Spleen (tissue), 13 donors: ENCODE data around the gene FAM25A. TPM values are rescaled to one million over a fixed set of nuclear protein-coding genes. Genes with fewer than 3 reads are reported as not detected.
A peak's percentile ranks its signal among the peaks of the same experiment; 100 is the strongest.
"Not testable (repeated sequence)": the region's sequence is repeated elsewhere in the genome, so short reads cannot be mapped to it uniquely, and the experiment has no call there.

ENCODE experiments used
- DNase-seq: peaks from one replicate; pipeline ENCODE4 v3.0.0-alpha.2; 2020
- H3K27ac ChIP-seq, 8 donors: fragments of 200-600 bp; sonication (generic) in 7 of 8; 1 replicate in 4 of 8; 2 replicates in 4 of 8; pipeline versions ENCODE4 v1.5.0 to v1.8.0; 2016 to 2021; ENCODE audit warnings: inconsistent platforms in 4 of 8, mild to moderate bottlenecking in 4 of 8, moderate library complexity in 1 of 8
- H3K27me3 ChIP-seq, 7 donors: fragments of 200-600 bp; sonication (generic) in 6 of 7; replicated peaks in 1 of 7; 1 replicate in 4 of 7; 2 replicates in 3 of 7; pipeline versions ENCODE4 v1.5.0 to v1.8.0; 2016 to 2021; ENCODE audit warnings: inconsistent platforms in 3 of 7, mild to moderate bottlenecking in 1 of 7
- H3K36me3 ChIP-seq, 6 donors: fragments of 200-600 bp; sonication (generic) in 5 of 6; 1 replicate in 4 of 6; 2 replicates in 2 of 6; pipeline versions ENCODE4 v1.5.0 to v1.8.0; 2016 to 2021; ENCODE audit warnings: inconsistent platforms in 2 of 6
- H3K4me1 ChIP-seq, 6 donors: fragments of 200-600 bp; sonication (generic) in 5 of 6; 1 replicate in 3 of 6; 2 replicates in 3 of 6; pipeline versions ENCODE4 v1.5.0 to v1.8.0; 2016 to 2021; ENCODE audit warnings: inconsistent platforms in 3 of 6
- H3K4me3 ChIP-seq, 8 donors: fragments of 200-600 bp; sonication (generic) in 7 of 8; 1 replicate in 4 of 8; 2 replicates in 4 of 8; pipeline versions ENCODE4 v1.5.0 to v1.8.0; 2016 to 2021; ENCODE audit warnings: inconsistent platforms in 4 of 8, mild to moderate bottlenecking in 4 of 8, moderate library complexity in 2 of 8
- H3K9me3 ChIP-seq, 8 donors: fragments of 200-600 bp; sonication (generic) in 7 of 8; 1 replicate in 4 of 8; 2 replicates in 4 of 8; pipeline versions ENCODE4 v1.5.0 to v1.8.0; 2016 to 2021; ENCODE audit warnings: inconsistent platforms in 4 of 8
- CTCF ChIP-seq, 11 experiments: fragments of 200-600 bp in 7 of 11; fragments of 450-650 bp in 4 of 11; sonication (generic) in 4 of 11; IDR thresholded peaks in 8 of 11; conservative IDR thresholded peaks in 3 of 11; 1 replicate in 7 of 11; 2 replicates in 4 of 11; pipeline versions ENCODE4 v1.4.0 to v1.8.0; 2016 to 2021; ENCODE audit warnings: antibody characterized with exemption in 11 of 11, inconsistent platforms in 4 of 11, mild to moderate bottlenecking in 1 of 11
- POLR2A ChIP-seq, 3 donors: fragments of 450-650 bp; IDR thresholded peaks; one replicate each; pipeline ENCODE4 v1.5.1; 2017; ENCODE audit warnings: antibody characterized with exemption in 3 of 3, mild to moderate bottlenecking in 1 of 3
- POLR2AphosphoS5 ChIP-seq, 3 donors: sonication (generic); formaldehyde crosslinking; IDR thresholded peaks; one replicate each; pipeline ENCODE4 v1.5.1; 2017; ENCODE audit warnings: antibody characterized with exemption in 3 of 3
- WGBS, 5 donors: extraction: QIAGEN DNeasy Blood & Tissue Kit in 3 of 5; methylation state at CpG; one replicate each; pipeline versions ENCODE4 v1.1.5 to v1.1.7; 2013 to 2018; 5-methylcytosine and 5-hydroxymethylcytosine counted together
- intact Hi-C: fragments of 100-400 bp; cut with DNase I; formaldehyde crosslinking; loops from one replicate; pipeline ENCODE4 v1.15.0; 2023; ENCODE audit warnings: low total_unique reads
- long read RNA-seq, 2 donors: transcript quantifications; one replicate each; lab custom pipeline, GENCODE V29; 2026
- polyA plus RNA-seq, 3 donors: library from polyadenylated mRNA; stranded (reverse); fragments of 200-250 nt; gene quantifications; one replicate each; pipeline ENCODE4 v1.2.1, GENCODE V29; 2013
- total RNA-seq, 7 donors: library from RNA; depleted of rRNA in 3 of 7; stranded (reverse); fragments of >200 nt in 3 of 7; fragmentation: NEBNext Ultra II Directional in 4 of 7; extraction: Animal tissue kit (Norgen Biotek cat#: 25700) in 4 of 7; gene quantifications; one replicate each; pipeline versions ENCODE4 v1.1.0 to v1.2.1, GENCODE V29; 2016 to 2021
- donor health status: healthy with polysubstance abuse.
- donor health status: DM: no; HTN: no; CAD: no; lungs with moderate emphysema.
- donor health status: DM: no; HTN: no; CAD: no.
- donor health status: Bipolar disorder and iron deficiency.
- donor health status: healthy.
- donor health status: DM: no; HTN: no; CAD: no.
- donor health status: DM: yes; HTN: yes; CAD: no.

The FAM25A gene
- total RNA-seq = not detected
- not detected for polyA plus RNA-seq
- long read RNA-seq, donor 1 = 0 reads
- long read RNA-seq, donor 2 = 0 reads

GRCh38 chr10:87020056-87020455, at the start of gene FAM25A:
Gene FAM25A, plus strand, starts transcription at chr10:87020294. Its CDS starts 31 bp downstream, at chr10:87020325.
- 82 to 93% (median 90%) methylated on average over 2 to 9 of the region's 9 CpGs for WGBS, 5 donors
- H3K36me3 ChIP-seq, H3K4me3 ChIP-seq, DNase-seq, H3K9me3 ChIP-seq, H3K27ac ChIP-seq, H3K27me3 ChIP-seq, H3K4me1 ChIP-seq, intact Hi-C loops: not testable (repeated sequence)

- no peak for DNase-seq
- TF ChIP-seq POLR2A (IDR thresholded peaks at IDR 0.05) = peak in 2 of 3 donors; percentile 31 to 39
- no peak for TF ChIP-seq POLR2AphosphoS5 (IDR thresholded peaks at IDR 0.05)
- 0 to 2% (median 0%) methylated on average over 3 to 20 of the region's 20 CpGs for WGBS, 5 donors
- Histone ChIP-seq H3K9me3 (no peaks in the 10 kb centered on the region), H3K4me1 (peaks cover 24 to 63% (median 57%) of the 10 kb centered on the region in 6 donors), H3K27me3 (peaks cover 0 to 50% (median 6%) of the 10 kb centered on the region in 7 donors), H3K4me3 (peak overlapping the region; percentile 40 to 74 (median 46)), H3K36me3 (no peaks in the 10 kb centered on the region), H3K27ac (peak overlapping the region; percentile 49 to 93 (median 88))
- intact Hi-C loops = no loop called here
These were observed 49.2 kb upstream of the FAM25A start for GRCh38 chr10:86970982-86971231.

GRCh38 chr10:86971232-86971991, 48.7 kb upstream of the FAM25A start:
- TF ChIP-seq POLR2A (IDR thresholded peaks at IDR 0.05) = peak in 1 of 3 donors; percentile 21
- peak in 3 of 11 experiments; percentile 2 to 10 (median 7) for TF ChIP-seq CTCF (IDR thresholded peaks at IDR 0.05 in 8 of 11, conservative IDR thresholded peaks at IDR 0.05 in 3 of 11)
- peak; percentile 89 to 96 (median 90) for TF ChIP-seq POLR2AphosphoS5 (IDR thresholded peaks at IDR 0.05)
- peaks cover 0 to 50% (median 6%) of the 10 kb centered on the region in 7 donors for H3K27me3 ChIP-seq
- DNase-seq = peak; percentile 96
- intact Hi-C loops = no loop called here
- H3K4me1 ChIP-seq = peaks cover 19 to 58% (median 52%) of the 10 kb centered on the region in 6 donors
- no peaks in the 10 kb centered on the region for H3K36me3 ChIP-seq
- H3K9me3 ChIP-seq = no peaks in the 10 kb centered on the region
- 7 to 26% (median 8%) methylated on average over 27 to 66 of the region's 66 CpGs for WGBS, 5 donors
- H3K4me3 ChIP-seq = peak overlapping the region; percentile 40 to 74 (median 46)
- H3K27ac ChIP-seq = peak overlapping the region; percentile 49 to 93 (median 88)

- peaks cover 9 to 44% (median 40%) of the 10 kb centered on the region in 6 donors for H3K4me1 ChIP-seq
- H3K27ac ChIP-seq = no peak overlapping the region
- no peaks in the 10 kb centered on the region for H3K9me3 ChIP-seq
- peaks cover 0 to 46% (median 6%) of the 10 kb centered on the region in 7 donors for H3K27me3 ChIP-seq
- intact Hi-C loops = no loop called here
- no peaks in the 10 kb centered on the region for H3K36me3 ChIP-seq
- DNase-seq = no peak
- WGBS, 5 donors = 86 to 97% (median 94%) methylated on average over 8 to 11 of the region's 11 CpGs
- TF ChIP-seq POLR2A (IDR thresholded peaks at IDR 0.05) (no peak), CTCF (IDR thresholded peaks at IDR 0.05 in 8 of 11, conservative IDR thresholded peaks at IDR 0.05 in 3 of 11) (no peak), POLR2AphosphoS5 (IDR thresholded peaks at IDR 0.05) (no peak)
- no peak overlapping the region for H3K4me3 ChIP-seq
These were observed 47.3 kb upstream of the FAM25A start for GRCh38 chr10:86972613-86973380.

- no peaks in the 10 kb centered on the region for H3K9me3 ChIP-seq
- H3K4me1 ChIP-seq = peaks cover under 1 to 27% (median 24%) of the 10 kb centered on the region in 6 donors
- DNase-seq = no peak
- TF ChIP-seq CTCF (IDR thresholded peaks at IDR 0.05 in 8 of 11, conservative IDR thresholded peaks at IDR 0.05 in 3 of 11) (no peak), POLR2A (IDR thresholded peaks at IDR 0.05) (no peak), POLR2AphosphoS5 (IDR thresholded peaks at IDR 0.05) (no peak)
- H3K36me3 ChIP-seq = no peaks in the 10 kb centered on the region
- intact Hi-C loops = no loop called here
- 83 to 91% (median 91%) methylated on average over 7 of the region's 7 CpGs for WGBS, 5 donors
- H3K27ac ChIP-seq = no peak overlapping the region
- H3K27me3 ChIP-seq = peaks cover 0 to 29% (median 1%) of the 10 kb centered on the region in 7 donors
- H3K4me3 ChIP-seq = no peak overlapping the region
These were observed 45.6 kb upstream of the FAM25A start for GRCh38 chr10:86974484-86974883.
